Measurements from ENCODE around the gene DCAF15.

Gene DCAF15

DNA sequence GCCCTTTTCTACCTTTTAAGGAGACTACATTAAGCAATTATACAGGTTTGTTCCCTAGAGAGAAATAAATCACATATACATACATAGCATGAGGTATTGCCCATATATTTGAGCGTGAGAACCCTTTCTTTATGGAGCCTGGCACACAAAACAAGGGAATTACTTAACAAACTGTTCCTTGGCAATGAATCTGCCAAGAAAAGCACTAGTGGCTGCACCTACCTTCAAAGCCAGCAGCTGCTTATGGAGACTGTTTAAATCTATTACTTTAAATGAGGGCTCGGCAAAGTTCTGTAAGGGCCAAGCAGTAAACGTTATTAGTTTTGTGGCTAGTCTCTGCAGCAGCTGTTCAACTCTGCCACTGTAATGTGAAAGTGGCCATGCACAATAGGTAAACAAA lies 46.8 kb downstream of the DCAF15 start:
- Histone ChIP-seq H3K27me3 (replicated peaks) (no peaks in the 10 kb centered on the region), H3K27ac (no peak overlapping the region), H3K36me3 (replicated peaks) (no peaks in the 10 kb centered on the region), H3K4me3 (ENCODE audit: low read depth, low read length) (no peak overlapping the region)
- DNase-seq = no peak
- TF ChIP-seq, protein P1, sequence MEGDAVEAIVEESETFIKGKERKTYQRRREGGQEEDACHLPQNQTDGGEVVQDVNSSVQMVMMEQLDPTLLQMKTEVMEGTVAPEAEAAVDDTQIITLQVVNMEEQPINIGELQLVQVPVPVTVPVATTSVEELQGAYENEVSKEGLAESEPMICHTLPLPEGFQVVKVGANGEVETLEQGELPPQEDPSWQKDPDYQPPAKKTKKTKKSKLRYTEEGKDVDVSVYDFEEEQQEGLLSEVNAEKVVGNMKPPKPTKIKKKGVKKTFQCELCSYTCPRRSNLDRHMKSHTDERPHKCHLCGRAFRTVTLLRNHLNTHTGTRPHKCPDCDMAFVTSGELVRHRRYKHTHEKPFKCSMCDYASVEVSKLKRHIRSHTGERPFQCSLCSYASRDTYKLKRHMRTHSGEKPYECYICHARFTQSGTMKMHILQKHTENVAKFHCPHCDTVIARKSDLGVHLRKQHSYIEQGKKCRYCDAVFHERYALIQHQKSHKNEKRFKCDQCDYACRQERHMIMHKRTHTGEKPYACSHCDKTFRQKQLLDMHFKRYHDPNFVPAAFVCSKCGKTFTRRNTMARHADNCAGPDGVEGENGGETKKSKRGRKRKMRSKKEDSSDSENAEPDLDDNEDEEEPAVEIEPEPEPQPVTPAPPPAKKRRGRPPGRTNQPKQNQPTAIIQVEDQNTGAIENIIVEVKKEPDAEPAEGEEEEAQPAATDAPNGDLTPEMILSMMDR (IDR thresholded peaks at IDR 0.05; ENCODE audit: low read depth, low read length, missing control alignments) = no peak
- in situ Hi-C loops (cut with HindIII; ENCODE audit: low pct_ligation_motif_present, low sequenced_read_pairs) = no loop called here

DNA sequence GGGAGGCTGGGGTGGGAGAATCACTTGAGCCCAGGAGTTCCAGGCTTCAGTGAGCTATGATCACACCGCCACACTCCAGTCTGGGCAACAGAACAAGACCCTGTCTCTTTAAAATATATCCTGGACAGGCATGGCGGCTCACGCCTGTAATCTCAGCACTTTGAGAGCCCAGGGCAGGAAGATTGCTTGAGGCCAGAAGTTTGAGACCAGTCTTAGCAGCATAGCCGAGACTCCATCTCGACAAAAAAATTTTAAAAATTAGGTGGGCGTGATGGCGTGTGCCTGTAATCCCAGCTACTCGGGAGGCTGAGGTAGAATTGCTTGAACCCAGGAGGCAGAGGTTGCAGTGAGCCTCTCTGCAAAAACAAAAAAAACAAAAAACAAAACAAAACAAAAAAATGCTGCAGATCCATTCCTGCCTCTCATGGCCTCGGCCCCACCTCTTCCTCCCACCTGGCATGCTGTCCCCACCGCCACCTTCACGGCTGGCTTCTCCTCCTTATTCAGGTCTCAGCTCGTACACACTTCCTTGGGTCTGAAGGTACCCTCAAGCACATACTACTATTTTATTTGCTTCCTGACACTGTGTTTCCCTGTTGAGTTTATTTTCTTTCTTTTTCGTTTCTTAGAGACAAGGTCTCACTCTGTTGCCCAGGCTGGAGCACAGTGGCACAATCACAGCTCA lies 48.5 kb downstream of the DCAF15 start:
- Histone ChIP-seq H3K36me3 (replicated peaks) (no peaks in the 10 kb centered on the region), H3K4me3 (ENCODE audit: low read depth, low read length) (no peak overlapping the region), H3K27me3 (replicated peaks) (no peaks in the 10 kb centered on the region), H3K27ac (no peak overlapping the region)
- in situ Hi-C loops (cut with HindIII; ENCODE audit: low pct_ligation_motif_present, low sequenced_read_pairs) = no loop called here
- no peak for DNase-seq
- TF ChIP-seq, protein P1 (IDR thresholded peaks at IDR 0.05; ENCODE audit: low read depth, low read length, missing control alignments) = no peak

DNA sequence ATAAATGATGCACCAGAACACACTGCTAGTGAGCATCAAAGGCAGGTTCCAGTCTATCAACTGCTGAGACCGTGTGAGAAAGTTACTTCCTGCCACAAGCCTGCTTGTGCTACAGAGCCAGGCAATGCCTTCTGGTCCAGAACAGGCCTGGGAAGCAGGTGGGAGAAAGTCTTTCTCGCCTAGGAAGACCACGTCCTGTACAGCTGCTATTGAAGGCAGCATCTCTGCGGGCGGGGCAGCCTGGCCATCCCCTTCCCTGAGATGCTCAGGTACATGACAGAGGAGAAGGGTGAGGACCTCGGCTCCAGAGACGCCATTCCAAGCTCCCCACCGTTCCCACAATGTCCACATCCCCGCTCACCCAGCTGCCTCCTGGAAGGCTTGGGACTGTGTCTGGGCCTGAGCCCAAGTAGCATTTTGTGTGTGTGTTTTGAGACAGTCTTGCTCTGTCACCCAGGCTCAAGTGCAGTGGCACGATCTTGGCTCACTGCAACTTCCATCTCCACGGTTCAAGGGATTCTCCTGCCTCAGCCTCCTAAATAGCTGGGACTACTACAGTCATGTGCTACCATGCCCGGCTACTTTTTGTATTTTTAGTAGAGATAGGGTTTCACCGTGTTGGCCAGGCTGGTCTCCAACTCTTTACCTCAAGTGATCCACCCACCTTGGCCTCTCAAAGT lies 50.4 kb downstream of the DCAF15 start:
- TF ChIP-seq, protein P1 (IDR thresholded peaks at IDR 0.05; ENCODE audit: low read depth, low read length, missing control alignments) = no peak
- Histone ChIP-seq H3K4me3 (ENCODE audit: low read depth, low read length) (no peak overlapping the region), H3K27ac (no peak overlapping the region), H3K36me3 (replicated peaks) (no peaks in the 10 kb centered on the region), H3K27me3 (replicated peaks) (no peaks in the 10 kb centered on the region)
- DNase-seq = no peak
- in situ Hi-C loops (cut with HindIII; ENCODE audit: low pct_ligation_motif_present, low sequenced_read_pairs) = no loop called here

DNA sequence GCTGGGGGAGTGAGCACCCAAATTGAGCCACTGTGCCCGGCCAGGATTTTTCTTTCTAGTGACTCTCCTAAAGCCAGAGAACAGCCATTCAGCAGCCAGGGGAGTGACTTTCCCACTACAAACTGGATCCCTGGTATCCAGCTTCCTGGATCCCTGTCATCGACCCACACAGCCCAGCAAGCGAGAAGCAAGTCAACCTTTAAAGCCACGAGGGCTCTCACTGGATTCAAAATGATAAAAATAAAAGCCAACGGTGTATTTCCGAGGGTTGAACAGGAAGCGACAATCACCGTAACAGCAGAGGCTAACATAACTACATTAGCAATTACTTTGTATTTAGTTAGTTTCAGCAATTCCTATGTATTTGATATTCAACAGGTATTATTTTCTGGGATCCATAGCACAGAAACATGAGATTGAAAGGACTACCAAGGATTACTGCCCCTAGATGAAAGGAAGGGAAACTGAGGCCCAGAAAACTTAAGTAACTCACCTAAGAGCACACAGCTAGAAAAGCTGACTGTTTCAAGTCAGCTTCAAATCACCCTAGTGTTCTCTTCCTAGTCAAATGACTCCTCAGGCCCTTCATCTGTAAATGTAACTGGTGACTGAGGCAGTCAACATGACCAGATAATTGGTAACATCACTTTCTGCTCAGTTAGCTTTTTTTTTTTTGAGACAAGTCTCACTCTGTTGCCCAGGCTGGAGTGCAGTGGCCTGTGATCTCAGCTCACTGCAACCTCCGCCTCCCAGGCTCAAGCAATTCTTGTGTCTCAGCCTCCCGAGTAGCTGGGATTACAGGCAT lies 51.1 kb downstream of the DCAF15 start:
- TF ChIP-seq, protein P1 (IDR thresholded peaks at IDR 0.05; ENCODE audit: low read depth, low read length, missing control alignments) = no peak
- no peak overlapping the region for H3K27ac ChIP-seq
- no peak overlapping the region for H3K4me3 ChIP-seq (ENCODE audit: low read depth, low read length)
- DNase-seq = no peak
- no peaks in the 10 kb centered on the region for H3K36me3 ChIP-seq (replicated peaks)
- in situ Hi-C loops (cut with HindIII; ENCODE audit: low pct_ligation_motif_present, low sequenced_read_pairs) = no loop called here
- H3K27me3 ChIP-seq (replicated peaks) = no peaks in the 10 kb centered on the region

DNA sequence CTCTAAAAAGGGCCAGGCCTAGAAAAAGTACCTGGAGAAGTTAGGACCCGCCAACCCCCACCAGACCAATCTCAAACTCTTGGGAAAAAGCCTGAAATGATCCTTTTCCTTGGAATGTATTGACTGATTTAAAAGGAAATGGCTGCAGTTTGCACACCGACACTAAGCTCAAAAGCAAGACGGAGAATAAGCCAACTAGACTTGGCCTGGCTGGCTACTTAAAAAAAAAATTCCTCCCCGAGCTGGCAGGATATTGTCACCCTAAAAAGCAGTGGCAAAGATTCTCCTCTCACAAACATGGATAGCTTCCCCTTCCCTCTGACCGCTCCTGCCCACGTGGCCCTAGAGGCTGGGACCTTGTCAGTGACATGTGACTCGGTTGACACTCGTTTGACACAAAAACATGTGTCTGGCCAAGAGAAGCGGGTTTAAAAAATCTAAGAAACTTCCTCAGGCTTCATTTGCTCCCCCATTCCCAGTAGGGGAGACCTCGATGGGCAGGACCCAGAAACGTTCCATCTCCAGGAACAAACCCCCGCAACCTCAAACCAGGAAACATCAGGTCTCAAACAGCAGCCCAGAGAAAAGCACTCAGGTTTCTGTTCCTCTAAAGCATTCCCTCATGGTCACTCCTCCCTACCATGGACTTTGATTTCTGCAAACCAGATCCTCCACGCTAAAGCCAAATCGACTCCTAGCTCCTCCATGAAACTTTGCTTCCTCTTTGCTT lies 52.5 kb downstream of the DCAF15 start:
- DNase-seq = no peak
- in situ Hi-C loops (cut with HindIII; ENCODE audit: low pct_ligation_motif_present, low sequenced_read_pairs) = no loop called here

More for the DNA sequence above, 52.5 kb downstream of the DCAF15 start:
- H3K36me3 ChIP-seq (replicated peaks) = no peaks in the 10 kb centered on the region
- TF ChIP-seq, protein P1 (IDR thresholded peaks at IDR 0.05; ENCODE audit: low read depth, low read length, missing control alignments) = no peak
- H3K4me3 ChIP-seq (ENCODE audit: low read depth, low read length) = no peak overlapping the region
- H3K27ac ChIP-seq = no peak overlapping the region
- H3K27me3 ChIP-seq (replicated peaks) = no peaks in the 10 kb centered on the region
